Breast epithelium (tissue), 3 donors: ENCODE data around the gene CAMTA1.
"Not testable (repeated sequence)": the region's sequence is repeated elsewhere in the genome, so short reads cannot be mapped to it uniquely, and the experiment has no call there.

Source experiments
- CTCF ChIP-seq, 3 donors: fragments of 450-650 bp; IDR thresholded peaks; one replicate each; pipeline ENCODE4 v1.5.1; 2016 to 2017; ENCODE audit warnings: antibody characterized with exemption in 3 of 3, mild to moderate bottlenecking in 3 of 3, moderate library complexity in 3 of 3
- POLR2A ChIP-seq: fragments of 450-650 bp; IDR thresholded peaks from one replicate; pipeline ENCODE4 v1.6.1; 2016; ENCODE audit warnings: antibody characterized with exemption, mild to moderate bottlenecking, moderate library complexity
- POLR2AphosphoS5 ChIP-seq, 3 donors: sonication (generic); formaldehyde crosslinking; IDR thresholded peaks; one replicate each; pipeline ENCODE4 v1.6.1; 2017; ENCODE audit warnings: antibody characterized with exemption in 3 of 3

GRCh38 chr1:7417618-7418017, 632.4 kb downstream of the CAMTA1 start:
- TF ChIP-seq CTCF (IDR thresholded peaks at IDR 0.05); POLR2A; POLR2AphosphoS5 (IDR thresholded peaks at IDR 0.05): not testable (repeated sequence)
